Activated T-cell treated with anti-CD3 and anti-CD28 coated beads for 48 hours (primary cell): ENCODE measurements around the gene STRN.
"Not testable (repeated sequence)": the region's sequence is repeated elsewhere in the genome, so short reads cannot be mapped to it uniquely, and the experiment has no call there.

ENCODE experiments used
- DNase-seq: peaks from one replicate; pipeline ENCODE4 v3.0.0-alpha.2; 2020; ENCODE audit warnings: low read depth

Gene STRN

DNA sequence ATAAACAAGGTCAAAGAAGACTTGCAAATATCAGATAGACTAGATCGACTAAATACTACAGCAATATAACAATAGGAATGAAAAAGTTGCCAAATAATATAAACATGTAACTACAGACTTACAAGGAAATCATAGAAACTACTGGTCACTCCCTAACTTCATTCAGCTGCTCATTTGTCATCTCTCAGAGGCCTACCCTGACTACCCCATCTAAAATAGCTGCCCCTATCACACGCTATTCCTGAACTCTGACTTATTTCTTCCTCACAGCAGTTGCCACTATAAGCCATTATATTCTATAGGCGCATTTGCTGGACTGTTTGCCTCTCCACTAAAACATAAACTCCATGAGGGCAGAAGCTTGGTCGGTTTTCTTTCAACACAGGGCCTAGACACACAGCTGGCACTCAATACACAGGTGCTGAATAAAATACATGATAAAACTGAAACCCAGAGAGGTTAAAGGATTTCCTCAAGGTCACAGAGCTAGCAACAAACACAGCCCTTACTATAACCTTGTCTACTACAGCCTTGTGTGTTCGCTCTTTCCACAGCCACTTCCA, 1.8 kb downstream of the STRN start:
- DNase-seq, result no peak

DNA sequence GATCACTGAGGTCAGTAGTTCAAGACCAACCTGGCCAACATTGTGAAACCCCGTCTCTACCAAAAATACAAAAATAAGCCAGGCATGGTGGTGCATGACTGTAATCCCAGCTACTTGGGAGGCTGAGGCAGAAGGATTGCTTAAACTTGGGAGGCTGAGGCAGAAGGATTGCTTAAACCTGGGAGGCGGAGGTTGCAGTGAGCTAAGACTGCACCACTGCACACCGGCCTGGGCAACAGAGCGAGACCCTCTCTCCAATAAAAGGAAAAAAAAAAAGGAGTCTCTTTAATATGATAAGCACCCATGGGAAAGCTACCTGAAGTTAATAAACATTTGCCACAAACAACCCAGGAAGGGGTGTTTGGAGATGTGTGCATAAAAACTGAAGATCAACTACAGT, 2.6 kb downstream of the STRN start:
- DNase-seq, result no peak

DNA sequence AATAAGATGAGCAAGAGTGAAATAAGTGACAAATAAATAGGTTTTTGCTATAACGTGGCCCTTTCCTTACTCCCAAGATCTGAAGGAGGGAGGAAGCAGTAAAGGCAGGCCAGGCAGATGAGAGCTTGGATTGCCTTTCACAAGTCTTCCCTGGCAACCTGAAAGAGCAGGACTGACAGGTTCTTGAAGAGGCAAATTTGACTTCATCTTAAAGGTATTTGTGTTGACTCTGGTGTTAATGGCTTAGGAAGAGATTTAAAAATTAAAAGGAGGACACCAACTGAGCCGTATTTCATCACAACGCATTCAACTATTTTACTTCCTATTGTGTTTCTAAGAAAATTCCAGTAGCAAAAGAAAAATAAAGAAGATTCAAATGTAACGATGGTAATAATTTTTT, 3.2 kb downstream of the STRN start:
- DNase-seq, result no peak

DNA sequence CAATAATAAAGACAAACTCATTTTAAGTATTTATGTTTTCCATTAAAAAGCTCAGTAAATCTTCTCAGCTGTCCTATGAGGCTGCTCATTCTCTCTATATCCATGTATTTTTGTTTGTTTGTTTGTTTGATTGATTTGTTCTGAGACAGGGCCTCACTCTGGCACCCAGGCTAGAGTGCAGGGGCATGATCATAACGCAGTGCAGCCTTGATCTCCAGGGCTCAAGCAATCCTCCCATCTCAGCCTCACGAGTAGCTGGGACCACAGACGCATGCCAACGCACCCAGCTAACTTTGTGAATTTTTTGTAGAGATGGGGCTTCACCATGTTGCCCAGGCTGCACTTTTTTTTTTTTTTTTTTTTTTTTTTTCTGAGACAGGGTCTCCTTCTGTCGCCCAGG, 5.6 kb downstream of the STRN start:
- no peak for DNase-seq

DNA sequence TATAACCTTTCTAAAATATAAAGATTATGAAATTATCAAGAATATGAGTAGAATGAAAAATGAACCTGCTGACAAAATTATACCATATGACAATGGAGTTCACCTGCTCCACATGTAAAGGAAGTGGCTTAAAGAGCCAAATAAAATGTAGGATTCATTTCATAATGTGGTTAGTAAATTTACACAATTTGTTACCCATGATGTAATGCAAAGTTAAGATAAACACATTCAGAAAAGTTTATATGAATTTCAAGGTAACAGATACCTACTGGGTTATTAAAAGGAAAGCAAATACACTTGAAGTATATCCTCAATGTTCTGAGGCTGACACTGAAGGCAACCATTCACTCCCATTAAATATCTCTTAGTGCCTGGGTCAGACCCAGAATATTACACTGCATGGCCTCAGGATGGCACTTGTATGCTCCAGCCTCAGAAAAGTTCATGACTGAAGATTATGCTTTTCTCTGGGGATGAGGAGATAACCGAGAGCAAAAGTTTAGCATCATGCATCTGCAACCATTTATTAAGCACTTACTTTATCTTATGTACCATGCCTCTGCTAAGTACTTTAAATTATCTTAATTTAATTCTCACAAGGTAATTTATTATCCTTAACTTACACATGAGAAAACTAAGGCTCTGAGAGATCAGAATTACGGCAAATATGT, 6.2 kb downstream of the STRN start:
- DNase-seq, result no peak

DNA sequence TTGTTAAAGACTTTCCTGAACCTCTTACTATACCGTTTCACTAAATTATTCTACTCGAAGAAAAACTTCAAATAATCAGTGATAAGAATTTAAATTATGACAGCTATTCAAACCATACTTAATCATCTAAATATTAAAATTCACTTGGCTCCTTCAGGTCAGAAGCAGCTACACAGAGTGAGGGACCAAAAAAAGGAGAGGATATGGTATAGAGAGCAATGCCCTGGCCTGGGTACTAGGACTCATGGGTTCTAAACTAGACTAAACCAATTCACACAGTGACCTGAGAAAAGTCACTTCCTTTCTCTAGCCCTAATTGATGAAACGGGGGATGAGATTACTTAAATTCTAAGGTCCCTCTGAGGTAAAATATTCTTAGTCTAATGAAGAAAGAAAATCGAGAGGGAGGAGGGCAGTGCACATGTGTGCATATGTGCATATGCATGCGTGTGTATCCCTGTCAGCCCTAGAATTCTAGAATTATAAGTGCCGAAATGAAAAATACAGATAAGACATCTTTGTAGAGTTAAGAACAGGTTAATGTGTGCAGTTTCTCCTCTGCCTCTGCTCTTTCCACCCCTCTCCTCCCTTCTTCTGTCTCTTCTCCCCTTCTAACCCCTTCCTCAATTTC, 11.2 kb downstream of the STRN start:
- DNase-seq, result no peak

DNA sequence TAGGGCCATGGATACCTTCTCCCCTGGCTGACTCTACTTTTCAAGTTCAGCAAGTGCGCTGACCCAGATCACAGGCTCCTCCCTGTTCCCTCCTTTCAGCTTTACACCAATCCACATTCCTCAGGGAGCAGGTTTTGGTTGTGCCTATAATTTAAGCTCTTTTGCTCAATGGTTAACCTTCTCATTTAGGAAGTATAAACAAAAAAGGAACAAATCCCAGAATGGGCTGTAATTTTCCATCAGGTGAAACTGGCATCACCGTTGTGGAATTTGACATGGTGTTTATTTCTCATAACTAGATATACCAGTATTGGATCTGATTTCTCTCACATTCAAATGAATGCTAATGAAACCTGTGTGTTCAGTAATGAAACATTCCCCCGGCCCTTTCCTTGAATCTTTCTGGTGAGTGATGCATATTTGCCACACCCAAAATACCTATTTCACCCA, 13.6 kb downstream of the STRN start:
- no peak for DNase-seq

DNA sequence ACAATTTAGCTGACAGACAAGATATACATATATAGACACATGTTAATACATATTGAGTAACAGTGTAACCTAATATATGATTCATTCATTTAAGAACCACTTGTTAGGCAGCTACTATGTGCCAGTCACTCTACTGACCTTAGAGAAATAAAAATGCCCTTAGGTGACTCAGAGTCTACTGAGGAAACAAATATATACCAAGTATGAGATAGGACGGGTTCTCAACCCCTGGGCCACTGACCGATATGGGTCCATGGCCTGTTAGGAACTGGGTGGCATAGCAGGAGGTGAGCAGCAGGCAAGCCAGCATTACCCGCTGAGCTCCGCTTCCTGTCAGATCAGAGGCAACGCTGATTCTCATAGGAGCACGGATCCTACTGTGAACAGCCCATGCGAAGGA, 14.8 kb downstream of the STRN start:
- DNase-seq, result no peak

DNA sequence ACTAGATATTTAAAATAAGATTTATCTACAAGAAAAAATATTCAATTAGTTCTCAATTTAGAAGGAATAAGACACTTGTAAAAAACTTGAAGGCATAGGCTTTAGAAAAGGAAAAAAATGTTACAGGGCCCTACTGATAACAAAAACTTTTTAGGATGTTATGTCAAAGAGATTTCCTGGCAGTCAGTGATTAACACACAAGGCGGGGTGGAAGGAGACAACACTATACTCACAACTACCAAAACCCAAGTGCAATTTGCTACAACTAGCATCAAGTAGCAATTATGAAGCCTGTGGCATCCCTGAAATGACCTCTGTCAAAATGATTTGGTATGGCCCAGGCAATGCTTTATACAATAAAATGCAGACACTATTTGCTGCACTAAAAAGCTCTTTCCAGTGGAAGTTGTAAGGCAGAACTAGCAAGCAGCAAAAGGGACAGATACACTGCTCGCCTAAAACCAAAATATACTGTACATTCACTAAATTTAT, 15.3 kb downstream of the STRN start:
- DNase-seq, result no peak

DNA sequence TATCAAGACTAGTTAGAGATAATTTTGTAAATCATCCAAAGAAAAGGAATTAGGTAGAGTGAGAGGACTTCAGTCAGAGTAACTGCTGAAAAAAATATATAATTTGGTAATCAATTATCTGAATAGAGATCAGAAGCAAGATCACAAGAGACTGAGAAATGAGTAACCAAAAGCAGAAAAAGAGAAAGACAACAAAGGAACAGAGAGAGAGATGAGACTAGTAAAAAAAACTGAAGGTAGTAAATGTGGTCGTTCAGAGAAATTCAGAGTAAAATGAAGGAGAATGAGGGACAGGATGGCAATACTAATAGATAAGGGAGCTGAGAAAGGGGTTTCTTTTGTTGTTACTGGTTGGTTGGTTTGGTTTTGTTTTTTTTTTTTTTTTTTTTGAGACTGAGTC, 16.5 kb downstream of the STRN start:
- no peak for DNase-seq

DNA sequence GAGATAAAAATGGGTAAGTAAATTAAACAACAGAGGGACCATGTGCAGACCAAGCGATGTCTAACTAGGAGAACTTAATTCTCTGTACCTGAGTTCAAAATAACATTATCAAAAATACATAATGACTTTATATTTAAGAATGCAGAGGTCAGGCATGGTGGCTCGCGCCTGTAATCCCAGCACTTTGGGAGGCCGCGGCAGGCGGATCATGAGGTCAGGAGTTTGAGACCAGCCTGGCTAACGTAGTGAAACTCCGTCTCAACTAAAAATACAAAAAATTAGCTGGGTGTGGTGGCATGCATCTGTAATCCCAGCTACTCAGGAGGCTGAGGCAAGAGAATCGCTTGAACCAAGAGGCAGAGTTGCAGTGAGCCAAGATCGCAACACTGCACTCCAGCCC, 21.1 kb downstream of the STRN start:
- DNase-seq, result not testable (repeated sequence)

DNA sequence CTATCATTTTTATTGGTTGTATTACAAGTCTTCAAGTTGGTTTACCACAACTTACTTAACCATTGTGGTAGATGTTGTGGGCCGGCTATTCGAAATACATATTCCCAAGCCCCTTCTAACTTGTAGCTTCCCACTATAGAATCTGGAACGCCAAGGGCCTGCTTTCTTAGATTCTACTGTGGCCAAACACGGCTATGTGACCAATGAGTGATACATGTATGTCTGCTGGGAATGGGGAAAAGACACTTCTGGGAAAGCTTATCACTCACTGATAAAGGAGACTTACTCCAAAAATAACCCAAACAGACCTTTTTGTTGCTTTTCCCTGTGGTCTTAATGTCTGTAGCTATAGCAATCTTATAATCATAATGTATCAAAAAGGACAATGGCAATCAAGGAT, 24.5 kb downstream of the STRN start:
- DNase-seq, result no peak

DNA sequence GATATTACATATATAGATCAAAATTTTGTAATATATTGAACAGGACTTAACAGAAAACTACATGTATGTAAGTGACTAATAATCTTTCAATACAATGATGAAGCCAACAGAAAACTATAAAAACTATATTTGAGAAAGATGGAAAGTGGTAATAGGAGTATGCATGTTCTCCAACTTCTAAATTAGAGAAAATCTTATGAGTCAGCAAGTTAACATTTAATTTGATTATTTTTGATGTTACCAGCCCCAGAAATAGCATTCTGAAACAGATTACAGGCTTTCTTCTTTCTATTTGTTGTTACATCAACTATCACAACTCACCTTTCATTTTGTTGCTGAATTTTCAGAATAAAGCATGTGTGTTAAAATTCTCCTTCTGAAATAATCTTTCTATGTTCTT, 29.8 kb downstream of the STRN start:
- DNase-seq, result not testable (repeated sequence)

DNA sequence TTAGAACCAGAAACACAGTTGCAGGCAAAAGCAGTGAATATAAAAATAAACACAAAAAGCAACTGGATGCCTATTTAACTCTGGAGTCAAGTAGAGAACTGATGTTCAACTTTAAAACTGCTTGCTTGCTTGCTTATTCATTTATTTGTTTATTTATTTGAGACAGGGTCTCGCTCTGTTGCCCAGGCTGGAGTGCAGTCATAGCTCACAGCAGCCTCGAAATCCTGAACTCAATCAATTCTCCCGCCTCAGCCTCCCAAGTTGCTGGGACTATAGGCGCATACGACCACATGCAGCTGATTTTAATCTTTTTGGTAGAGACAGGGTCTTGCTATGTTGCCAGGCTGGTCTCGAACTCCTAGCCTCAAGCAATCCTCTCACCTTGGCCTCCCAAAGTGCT, 34.6 kb downstream of the STRN start:
- DNase-seq, result not testable (repeated sequence)

DNA sequence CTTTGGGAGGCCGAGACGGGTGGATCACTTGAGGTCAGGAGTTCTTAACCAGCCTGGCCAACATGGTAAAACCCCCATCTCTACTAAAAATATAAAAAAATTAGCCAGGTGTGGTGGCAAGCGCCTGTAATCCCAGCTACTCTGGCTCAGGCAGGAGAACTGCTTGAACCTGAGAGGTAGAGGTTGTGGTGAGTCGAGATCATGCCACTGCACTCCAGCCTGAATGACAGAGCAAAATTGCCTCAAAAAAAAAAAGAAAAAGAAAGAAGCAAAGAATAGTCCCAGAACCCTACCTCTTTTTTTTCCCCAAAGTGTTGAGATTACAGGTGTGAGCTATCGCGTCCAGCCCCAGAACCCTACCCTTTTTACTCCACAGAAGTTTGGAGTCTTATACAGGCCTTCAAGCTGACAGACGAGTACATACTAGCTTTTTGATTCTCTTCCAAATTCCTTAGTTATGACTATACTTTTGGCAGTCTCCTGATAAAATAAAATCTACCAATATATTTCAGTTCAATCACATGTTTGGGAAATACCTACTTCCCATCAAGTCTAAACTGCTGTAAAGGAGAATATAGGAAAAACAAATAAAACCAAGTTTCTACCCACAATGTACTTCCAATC, 35.4 kb downstream of the STRN start:
- DNase-seq, result not testable (repeated sequence)

DNA sequence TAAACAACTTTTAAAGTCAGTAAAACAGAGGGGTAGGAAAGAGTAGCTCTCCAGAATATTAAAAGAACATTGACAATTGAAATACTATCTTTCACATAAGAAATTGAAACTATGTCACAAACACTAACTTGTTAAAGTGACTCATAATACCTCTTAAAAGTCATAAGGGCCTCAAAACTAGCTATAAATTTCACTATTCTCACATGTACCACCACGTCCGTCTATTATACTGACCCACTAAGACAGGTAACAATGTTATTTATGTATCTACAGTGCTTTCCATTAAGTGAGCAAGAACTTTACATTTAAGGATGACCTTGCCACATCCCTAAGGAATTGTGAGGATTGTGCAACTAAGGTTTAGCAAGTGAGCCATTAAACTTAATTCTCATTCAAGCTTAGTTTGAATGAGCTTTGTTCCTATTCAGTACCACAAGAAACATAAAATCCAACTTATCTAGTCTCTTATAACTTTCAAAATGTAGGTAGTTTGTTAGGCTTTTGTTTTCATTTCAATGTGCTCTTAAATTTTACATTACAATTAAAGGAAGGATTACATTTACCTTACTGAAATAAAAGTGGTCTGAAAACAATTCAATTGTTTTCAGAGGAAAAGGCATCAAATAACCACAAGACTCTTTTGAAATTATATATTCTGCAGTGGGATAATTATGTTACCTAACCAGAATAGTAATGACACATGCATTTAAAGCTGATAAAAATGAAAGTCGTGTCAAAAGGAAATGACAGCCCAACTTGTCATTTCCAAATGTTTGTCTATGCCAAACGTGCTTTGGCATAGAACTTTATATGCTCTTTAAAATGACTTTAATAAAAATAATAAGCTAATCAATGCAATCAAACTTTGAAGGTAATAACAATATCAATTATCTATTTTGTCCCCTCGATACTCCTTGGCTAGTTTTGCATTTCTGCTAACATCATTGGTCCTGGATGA, 39.9 kb downstream of the STRN start:
- DNase-seq, result not testable (repeated sequence)

DNA sequence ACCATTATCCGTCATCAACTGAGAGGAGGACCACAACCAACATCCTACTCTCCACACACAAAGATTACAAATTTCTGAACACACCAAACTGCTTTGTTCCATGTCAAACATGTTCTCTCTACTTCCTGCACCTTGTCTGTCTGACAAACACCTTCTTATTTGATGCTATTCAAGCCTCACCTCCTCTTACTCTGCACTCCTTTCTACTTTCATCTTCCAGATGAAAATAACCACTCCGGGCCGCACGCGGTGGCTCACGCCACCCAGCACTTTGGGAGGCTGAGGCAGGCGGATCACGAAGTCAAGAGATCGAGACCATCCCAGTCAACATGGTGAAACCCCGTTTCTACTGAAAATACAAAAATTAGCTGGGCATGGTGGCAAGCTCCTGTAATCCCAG, 43.7 kb downstream of the STRN start:
- not testable (repeated sequence) for DNase-seq

DNA sequence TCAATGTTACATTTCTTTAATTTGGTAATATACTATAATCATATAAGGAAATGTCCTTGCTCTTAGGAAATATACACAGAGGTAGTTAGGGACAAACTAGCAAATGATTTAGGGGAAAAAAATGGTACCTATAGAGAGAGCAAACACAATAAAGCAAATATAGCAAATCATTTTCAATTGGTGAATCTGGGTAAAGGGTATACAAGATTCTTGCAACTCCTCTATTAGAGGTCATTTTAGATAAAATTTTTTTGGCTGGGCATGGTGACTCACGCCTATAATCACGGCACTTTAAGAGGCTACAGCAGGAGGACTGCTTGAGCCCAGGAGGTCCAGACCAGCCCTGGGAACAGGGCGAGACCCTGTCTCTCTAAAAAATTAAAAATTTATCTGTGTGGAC, 44.4 kb downstream of the STRN start:
- no peak for DNase-seq

DNA sequence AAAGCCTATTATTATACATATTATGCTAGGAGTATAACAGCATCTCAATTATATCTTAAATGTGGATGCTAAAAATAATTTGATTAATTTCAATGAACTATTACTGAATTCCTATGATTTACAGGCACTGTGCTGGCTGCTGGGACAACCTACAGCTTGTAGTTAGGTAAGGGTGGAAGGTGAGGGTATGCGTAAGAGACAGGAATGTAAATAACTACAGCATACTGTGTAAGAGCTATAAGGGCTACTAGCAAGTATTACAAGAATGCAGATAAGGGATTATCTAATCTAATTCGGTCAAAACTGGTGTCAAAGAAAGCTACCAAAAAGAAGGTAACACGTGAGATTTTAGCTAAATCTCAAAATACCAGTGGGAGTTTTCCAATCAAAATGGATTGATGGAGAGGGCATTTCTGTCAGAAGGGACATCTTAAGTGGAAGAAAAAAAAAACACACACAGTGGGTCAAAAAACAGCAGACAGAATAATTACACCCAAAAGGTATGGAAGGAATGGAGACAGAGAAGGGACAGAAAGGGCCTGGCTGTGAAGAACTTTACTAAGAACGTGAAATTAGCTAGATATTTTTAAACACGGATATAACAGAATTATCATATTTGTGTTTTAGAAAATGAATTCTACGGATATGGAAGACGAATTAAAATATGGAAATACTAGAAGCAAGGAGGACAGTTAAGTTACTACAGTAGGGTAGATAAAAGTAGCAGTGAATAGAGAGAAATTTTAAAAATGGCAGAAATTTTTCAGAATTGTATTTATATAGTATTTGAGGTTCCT, 47.1 kb downstream of the STRN start:
- no peak for DNase-seq

DNA sequence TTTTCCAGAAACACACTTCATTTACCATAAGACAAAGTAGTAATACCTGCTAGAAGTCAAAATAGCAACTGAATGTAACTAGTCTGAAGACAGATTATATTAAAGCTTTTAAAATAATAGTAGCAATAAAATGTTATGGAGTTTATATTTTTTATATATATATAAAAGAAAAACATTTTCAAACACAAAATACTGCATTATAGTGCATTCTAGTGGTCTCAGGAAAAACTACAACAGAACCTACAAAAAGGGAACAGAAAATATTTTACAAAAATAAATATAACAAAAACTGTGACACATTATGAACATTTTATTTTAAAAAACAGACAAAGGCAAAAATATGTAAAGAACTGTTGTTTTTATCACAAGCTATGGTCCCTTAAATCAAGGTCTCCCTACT, 48.0 kb downstream of the STRN start:
- no peak for DNase-seq

DNA sequence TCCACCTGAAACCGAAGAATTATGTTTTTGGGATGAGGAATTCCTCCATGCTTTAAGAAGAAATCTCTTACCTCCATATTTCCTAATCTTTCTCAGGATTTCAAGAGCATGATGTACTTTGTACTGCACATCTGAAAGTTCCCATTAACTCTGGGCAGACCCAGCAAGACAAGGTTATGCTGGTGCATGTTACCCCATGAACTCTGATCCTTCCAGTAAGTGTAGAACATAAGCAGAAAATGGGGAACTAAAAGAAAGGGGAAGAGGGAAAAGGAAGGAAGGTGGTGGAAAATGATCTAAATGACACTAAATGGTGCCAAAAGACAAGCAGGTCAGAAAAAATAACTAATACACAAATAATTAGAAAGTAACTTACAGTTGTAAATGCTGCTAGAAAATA, 50.7 kb downstream of the STRN start:
- no peak for DNase-seq
